ENCODE measurements around the gene RBP5. TPM values are rescaled to one million over a fixed set of nuclear protein-coding genes. Genes with fewer than 3 reads are reported as not detected.

RBP5 gene
- total and polyA plus RNA-seq, 9 of the 15 experiments (the other 6 are each of a cell fraction or from before 2014, with no cell fraction given) = 8.6 to 22.5 (median 11.4) TPM

DNA sequence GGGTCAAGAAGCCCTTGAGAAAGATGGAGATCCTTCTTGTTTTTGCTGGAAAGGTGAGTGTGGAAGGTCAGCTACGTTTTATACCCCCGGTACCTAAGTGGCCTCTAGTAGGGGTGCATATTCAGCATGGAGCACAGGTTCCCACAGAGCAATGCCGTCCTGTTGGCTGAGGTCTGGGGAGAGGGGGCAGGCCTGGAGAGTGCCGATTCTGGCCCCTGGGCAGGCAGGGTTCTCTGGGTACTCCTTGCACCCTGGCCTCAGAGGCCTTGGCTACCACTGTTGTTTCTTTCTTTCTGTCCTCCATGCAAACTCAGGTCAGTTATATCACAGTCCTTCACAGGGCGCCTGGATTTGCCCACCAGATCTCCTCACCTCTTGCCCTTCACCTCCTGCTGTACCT is 8.5 kb downstream of the RBP5 start:
- no peak for DNase-seq (ENCODE audit: extremely low read depth in 1 of 4, low spot score in 3 of 4)

DNA sequence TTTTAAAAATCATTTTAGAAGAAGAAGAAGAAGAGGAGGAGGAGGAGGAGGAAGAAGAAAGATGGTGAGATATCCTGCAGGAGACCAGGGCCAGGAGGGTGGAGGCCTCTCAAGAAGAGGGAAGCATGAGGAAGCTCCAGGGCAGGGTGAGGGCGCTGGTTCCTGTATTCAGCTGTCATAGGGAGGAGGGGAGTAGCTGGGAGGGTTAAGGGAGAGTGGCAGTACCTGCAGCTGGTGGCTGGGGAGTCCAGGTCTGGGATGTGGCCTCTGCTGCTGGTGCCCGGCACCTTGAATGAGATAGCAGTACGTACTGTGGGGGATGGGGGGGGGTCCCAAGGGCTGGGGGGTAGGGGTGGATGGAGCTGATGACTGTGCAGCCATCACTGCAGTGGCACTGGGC is 9.8 kb downstream of the RBP5 start:
- ATAC-seq (no peak), DNase-seq (ENCODE audit: extremely low read depth in 1 of 4, low spot score in 3 of 4) (no peak), FAIRE-seq (no peak)
- no peak overlapping the region for H3K4me2 ChIP-seq (ENCODE audit: insufficient read depth, low read length)
- WGBS (ENCODE audit: insufficient coverage, low coverage, missing lambda C conversion rate) = 33% methylated on average over 1 of the region's 3 CpGs
- no TSS peak for BruUV-seq (replicated peaks)
- peaks cover 26 to 40% of the 10 kb centered on the region in 2 experiments for H3K4me1 ChIP-seq (replicated peaks in 1 of 2; ENCODE audit: control insufficient read depth in 2 of 2, insufficient read depth in 2 of 2, low read length in 2 of 2)
- H3K36me3 ChIP-seq (ENCODE audit: control insufficient read depth, insufficient read depth, low read length) = peaks cover 2% of the 10 kb centered on the region; the same call in 2 of the 3 replicates
- CTCF ChIA-PET (ENCODE audit: low intra/inter-chr PET ratio) = no interaction called here
- no peak for TF ChIP-seq MTA1 (IDR thresholded peaks at IDR 0.05; ENCODE audit: borderline replicate concordance)
- no peak for TF ChIP-seq EWSR1 (IDR thresholded peaks at IDR 0.05; ENCODE audit: borderline replicate concordance, low read depth, partially characterized antibody)
- TF ChIP-seq, protein P1, sequence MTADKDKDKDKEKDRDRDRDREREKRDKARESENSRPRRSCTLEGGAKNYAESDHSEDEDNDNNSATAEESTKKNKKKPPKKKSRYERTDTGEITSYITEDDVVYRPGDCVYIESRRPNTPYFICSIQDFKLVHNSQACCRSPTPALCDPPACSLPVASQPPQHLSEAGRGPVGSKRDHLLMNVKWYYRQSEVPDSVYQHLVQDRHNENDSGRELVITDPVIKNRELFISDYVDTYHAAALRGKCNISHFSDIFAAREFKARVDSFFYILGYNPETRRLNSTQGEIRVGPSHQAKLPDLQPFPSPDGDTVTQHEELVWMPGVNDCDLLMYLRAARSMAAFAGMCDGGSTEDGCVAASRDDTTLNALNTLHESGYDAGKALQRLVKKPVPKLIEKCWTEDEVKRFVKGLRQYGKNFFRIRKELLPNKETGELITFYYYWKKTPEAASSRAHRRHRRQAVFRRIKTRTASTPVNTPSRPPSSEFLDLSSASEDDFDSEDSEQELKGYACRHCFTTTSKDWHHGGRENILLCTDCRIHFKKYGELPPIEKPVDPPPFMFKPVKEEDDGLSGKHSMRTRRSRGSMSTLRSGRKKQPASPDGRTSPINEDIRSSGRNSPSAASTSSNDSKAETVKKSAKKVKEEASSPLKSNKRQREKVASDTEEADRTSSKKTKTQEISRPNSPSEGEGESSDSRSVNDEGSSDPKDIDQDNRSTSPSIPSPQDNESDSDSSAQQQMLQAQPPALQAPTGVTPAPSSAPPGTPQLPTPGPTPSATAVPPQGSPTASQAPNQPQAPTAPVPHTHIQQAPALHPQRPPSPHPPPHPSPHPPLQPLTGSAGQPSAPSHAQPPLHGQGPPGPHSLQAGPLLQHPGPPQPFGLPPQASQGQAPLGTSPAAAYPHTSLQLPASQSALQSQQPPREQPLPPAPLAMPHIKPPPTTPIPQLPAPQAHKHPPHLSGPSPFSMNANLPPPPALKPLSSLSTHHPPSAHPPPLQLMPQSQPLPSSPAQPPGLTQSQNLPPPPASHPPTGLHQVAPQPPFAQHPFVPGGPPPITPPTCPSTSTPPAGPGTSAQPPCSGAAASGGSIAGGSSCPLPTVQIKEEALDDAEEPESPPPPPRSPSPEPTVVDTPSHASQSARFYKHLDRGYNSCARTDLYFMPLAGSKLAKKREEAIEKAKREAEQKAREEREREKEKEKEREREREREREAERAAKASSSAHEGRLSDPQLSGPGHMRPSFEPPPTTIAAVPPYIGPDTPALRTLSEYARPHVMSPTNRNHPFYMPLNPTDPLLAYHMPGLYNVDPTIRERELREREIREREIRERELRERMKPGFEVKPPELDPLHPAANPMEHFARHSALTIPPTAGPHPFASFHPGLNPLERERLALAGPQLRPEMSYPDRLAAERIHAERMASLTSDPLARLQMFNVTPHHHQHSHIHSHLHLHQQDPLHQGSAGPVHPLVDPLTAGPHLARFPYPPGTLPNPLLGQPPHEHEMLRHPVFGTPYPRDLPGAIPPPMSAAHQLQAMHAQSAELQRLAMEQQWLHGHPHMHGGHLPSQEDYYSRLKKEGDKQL (CRISPR knock-in tag; IDR thresholded peaks at IDR 0.05; ENCODE audit: borderline replicate concordance) = no peak
- TF ChIP-seq HOXB6 (CRISPR knock-in tag; IDR thresholded peaks at IDR 0.05; ENCODE audit: borderline replicate concordance) = no peak
- TF ChIP-seq, protein P2, sequence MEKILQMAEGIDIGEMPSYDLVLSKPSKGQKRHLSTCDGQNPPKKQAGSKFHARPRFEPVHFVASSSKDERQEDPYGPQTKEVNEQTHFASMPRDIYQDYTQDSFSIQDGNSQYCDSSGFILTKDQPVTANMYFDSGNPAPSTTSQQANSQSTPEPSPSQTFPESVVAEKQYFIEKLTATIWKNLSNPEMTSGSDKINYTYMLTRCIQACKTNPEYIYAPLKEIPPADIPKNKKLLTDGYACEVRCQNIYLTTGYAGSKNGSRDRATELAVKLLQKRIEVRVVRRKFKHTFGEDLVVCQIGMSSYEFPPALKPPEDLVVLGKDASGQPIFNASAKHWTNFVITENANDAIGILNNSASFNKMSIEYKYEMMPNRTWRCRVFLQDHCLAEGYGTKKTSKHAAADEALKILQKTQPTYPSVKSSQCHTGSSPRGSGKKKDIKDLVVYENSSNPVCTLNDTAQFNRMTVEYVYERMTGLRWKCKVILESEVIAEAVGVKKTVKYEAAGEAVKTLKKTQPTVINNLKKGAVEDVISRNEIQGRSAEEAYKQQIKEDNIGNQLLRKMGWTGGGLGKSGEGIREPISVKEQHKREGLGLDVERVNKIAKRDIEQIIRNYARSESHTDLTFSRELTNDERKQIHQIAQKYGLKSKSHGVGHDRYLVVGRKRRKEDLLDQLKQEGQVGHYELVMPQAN (IDR thresholded peaks at IDR 0.05; ENCODE audit: borderline replicate concordance) = no peak
- no peak overlapping the region for H3K9ac ChIP-seq (ENCODE audit: insufficient read depth in 1 of 2, low read depth in 2 of 2, low read length in 2 of 2)
- intact Hi-C loops (cut with micrococcal nuclease) (no loop called here), in situ Hi-C loops (cut with MboI) (no loop called here)
- H3K4me3 ChIP-seq = no peak overlapping the region
- no peaks in the 10 kb centered on the region for H4K20me1 ChIP-seq (replicated peaks; ENCODE audit: control insufficient read depth, insufficient read depth, low read length)
- H3K9me1 ChIP-seq (ENCODE audit: control insufficient read depth, insufficient read depth, low read length) = no peaks in the 10 kb centered on the region
- H3K79me2 ChIP-seq (ENCODE audit: control insufficient read depth, insufficient read depth, low read length) = no peaks in the 10 kb centered on the region
- H3K27ac ChIP-seq (ENCODE audit: extremely low read depth, low read depth, low read length) = no peak overlapping the region
- no peaks in the 10 kb centered on the region for H3K27me3 ChIP-seq (ENCODE audit: control insufficient read depth in 2 of 2, insufficient read depth in 2 of 2, low read length in 2 of 2)
- no peaks in the 10 kb centered on the region for H3K9me3 ChIP-seq (replicated peaks; ENCODE audit: control insufficient read depth, insufficient read depth, low read depth, low read length)
- no peak overlapping the region for H2AFZ ChIP-seq (ENCODE audit: low read depth, low read length)
- POLR2A ChIA-PET = interaction anchor here (0.5 to 1.3 kb wide), 2 partner anchors 174 to 254 kb away, joined by 3 to 5 read pairs; no protein-coding TSS in a partner anchor

More for the DNA sequence above, 8.5 kb downstream of the RBP5 start:
- Histone ChIP-seq H3K9me1 (ENCODE audit: control insufficient read depth, insufficient read depth, low read length) (no peaks in the 10 kb centered on the region), H3K79me2 (ENCODE audit: control insufficient read depth, insufficient read depth, low read length) (no peaks in the 10 kb centered on the region), H2AFZ (ENCODE audit: low read depth, low read length) (no peak overlapping the region), H3K9me3 (replicated peaks; ENCODE audit: control insufficient read depth, insufficient read depth, low read depth, low read length) (no peaks in the 10 kb centered on the region), H3K9ac (ENCODE audit: insufficient read depth in 1 of 2, low read depth in 2 of 2, low read length in 2 of 2) (no peak overlapping the region), H4K20me1 (replicated peaks; ENCODE audit: control insufficient read depth, insufficient read depth, low read length) (no peaks in the 10 kb centered on the region), H3K27me3 (ENCODE audit: control insufficient read depth in 2 of 2, insufficient read depth in 2 of 2, low read length in 2 of 2) (no peaks in the 10 kb centered on the region), H3K27ac (ENCODE audit: extremely low read depth, low read depth, low read length) (no peak overlapping the region), H3K36me3 (ENCODE audit: control insufficient read depth, insufficient read depth, low read length) (peaks cover 4% of the 10 kb centered on the region; the same call in 2 of the 3 replicates), H3K4me1 (replicated peaks in 1 of 2; ENCODE audit: control insufficient read depth in 2 of 2, insufficient read depth in 2 of 2, low read length in 2 of 2) (peaks cover 39 to 52% of the 10 kb centered on the region in 2 experiments), H3K4me3 (no peak overlapping the region), H3K4me2 (ENCODE audit: insufficient read depth, low read length) (no peak overlapping the region)
- intact Hi-C loops (cut with micrococcal nuclease) = loop anchor here (5.0 kb wide), 1 partner anchor 67 kb away; the partner anchor contains the start of gene PEX5
- no TSS peak for BruUV-seq (replicated peaks)
- FAIRE-seq (no peak), ATAC-seq (no peak)
- CTCF ChIA-PET (ENCODE audit: low intra/inter-chr PET ratio) = no interaction called here
- POLR2A ChIA-PET = interaction anchor here (0.7 to 0.9 kb wide), 2 partner anchors 9 to 29 kb away, joined by 3 read pairs; no protein-coding TSS in a partner anchor
- in situ Hi-C loops (cut with MboI) = no loop called here
- whole genome bisulfite sequencing (ENCODE audit: insufficient coverage, low coverage, missing lambda C conversion rate) = 100% methylated on average over 1 of the region's 5 CpGs
- TF ChIP-seq ELF1 (tag; IDR thresholded peaks at IDR 0.05) = no peak
- TF ChIP-seq HLTF (IDR thresholded peaks at IDR 0.05) = no peak
